ENCODE measurements around the gene WNT10A. TPM values are rescaled to one million over a fixed set of nuclear protein-coding genes. Genes with fewer than 3 reads are reported as not detected.
A peak's percentile ranks its signal among the peaks of the same experiment; 100 is the strongest.

Gene WNT10A
- total and polyA plus RNA-seq, 2 of the 8 experiments (the other 6 are each of a cell fraction or from before 2014, with no cell fraction given), result 0.05 TPM; not detected in 1

DNA sequence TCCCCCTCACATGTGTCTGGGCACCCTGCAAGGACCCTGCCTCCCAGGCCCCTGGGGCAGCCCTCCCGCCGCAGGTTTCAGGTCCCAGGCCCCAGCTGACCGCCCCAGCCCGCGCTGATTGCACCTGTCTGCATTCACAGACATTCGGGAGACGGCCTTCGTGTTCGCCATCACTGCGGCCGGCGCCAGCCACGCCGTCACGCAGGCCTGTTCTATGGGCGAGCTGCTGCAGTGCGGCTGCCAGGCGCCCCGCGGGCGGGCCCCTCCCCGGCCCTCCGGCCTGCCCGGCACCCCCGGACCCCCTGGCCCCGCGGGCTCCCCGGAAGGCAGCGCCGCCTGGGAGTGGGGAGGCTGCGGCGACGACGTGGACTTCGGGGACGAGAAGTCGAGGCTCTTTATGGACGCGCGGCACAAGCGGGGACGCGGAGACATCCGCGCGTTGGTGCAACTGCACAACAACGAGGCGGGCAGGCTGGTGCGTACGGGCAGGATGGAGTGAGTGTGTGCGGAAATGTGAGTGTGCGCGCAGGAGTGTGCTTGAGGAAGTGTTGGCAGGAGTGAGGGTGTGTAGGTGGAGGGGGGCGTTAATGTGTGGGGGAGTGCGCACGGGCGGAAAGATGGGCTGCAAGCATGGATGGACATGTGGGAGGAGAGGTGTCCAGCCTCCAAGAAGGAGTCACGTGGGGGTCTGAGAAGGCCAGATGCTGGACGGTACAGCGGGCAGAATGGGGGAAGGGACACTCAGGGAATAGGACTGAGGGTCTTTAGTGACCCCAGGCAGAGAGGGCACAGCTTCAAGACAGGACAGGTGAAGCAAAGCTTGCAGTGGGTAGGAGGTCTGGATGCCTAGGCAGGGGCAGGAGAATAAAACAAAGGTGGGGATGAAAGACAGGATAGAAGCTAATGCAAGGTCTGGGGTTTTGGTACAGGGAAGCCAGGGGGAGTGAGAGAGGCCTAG, 9.0 kb upstream of the WNT10A start:
- no peak for FAIRE-seq
- H3K27ac ChIP-seq (ENCODE audit: low read depth, low read length), result no peak overlapping the region
- H3K4me2 ChIP-seq (ENCODE audit: insufficient read depth in 1 of 2, low read depth in 2 of 2, low read length in 2 of 2), result peak overlapping the region; percentile 23 to 58; a peak in 3 of 4 replicates
- H3K9me3 ChIP-seq (ENCODE audit: insufficient read depth in 2 of 2, low read depth in 1 of 2, low read length in 1 of 2), result no peaks in the 10 kb centered on the region; a peak in 1 of 4 replicates
- no peak overlapping the region; the same call in 1 of the 2 replicates for H3K18ac ChIP-seq (ENCODE audit: extremely low read depth, low read length)
- no peak overlapping the region for H3K4ac ChIP-seq (replicated peaks; ENCODE audit: insufficient read length, low read depth, low read length)
- H3K79me2 ChIP-seq (ENCODE audit: control insufficient read depth in 1 of 2, insufficient read depth in 2 of 2, low read length in 2 of 2), result no peaks in the 10 kb centered on the region
- no peak for DNase-seq (ENCODE audit: low read depth in 1 of 2, low spot score in 2 of 2)
- peaks cover 6% of the 10 kb centered on the region; the same call in 1 of the 2 replicates for H3K23me2 ChIP-seq (ENCODE audit: low read depth, low read length)
- H3K4me3 ChIP-seq (ENCODE audit: extremely low read depth in 1 of 4, insufficient read depth in 2 of 4, low read depth in 3 of 4, low read length in 4 of 4), result peak overlapping the region in 1 of 4 experiments; percentile 43; a peak in 2 of 8 replicates
- H4K91ac ChIP-seq (replicated peaks; ENCODE audit: insufficient read length, low read length), result no peak overlapping the region
- peak overlapping the region; percentile 66; the same call in 1 of the 2 replicates for H2BK5ac ChIP-seq (ENCODE audit: low read depth, low read length)
- no peak overlapping the region for H4K5ac ChIP-seq (ENCODE audit: insufficient read length, low read depth, low read length)
- H2AFZ ChIP-seq (ENCODE audit: low read length), result no peak overlapping the region
- ChIA-PET POLR2A (ENCODE audit: partially characterized antibody) (interaction anchor here (0.9 to 1.3 kb wide), 3 partner anchors 11 to 109 kb away, joined by 3 to 4 read pairs (median 3); no protein-coding TSS in a partner anchor), CTCF (ENCODE audit: partially characterized antibody) (interaction anchor here (1.1 to 21.8 kb wide), 11 partner anchors 8 to 132 kb away, joined by 3 to 783 read pairs (median 11); partner anchors contain the start of genes CRYBA2, WNT10A and WNT6)
- 14% methylated on average over 40 of the region's 60 CpGs; no CpG with 5 or more reads in 1 of the 2 experiments for WGBS, 2 experiments (ENCODE audit: extremely low coverage in 1 of 2, insufficient coverage in 1 of 2, insufficient read length in 1 of 2, insufficient replicate concordance in 2 of 2, low coverage in 1 of 2, low lambda C conversion rate in 2 of 2, missing lambda C conversion rate in 1 of 2)
- no peak overlapping the region for H3K14ac ChIP-seq (ENCODE audit: insufficient read length)
- H2AK5ac ChIP-seq (ENCODE audit: low read depth, low read length), result 0 out of 2 replicates have a peak overlapping the region, but pooled peaks have one; percentile 89
- peak overlapping the region; percentile 53; the same call in 1 of the 2 replicates for H2BK15ac ChIP-seq (ENCODE audit: low read length)
- H3K36me3 ChIP-seq (ENCODE audit: control insufficient read depth in 2 of 4, insufficient read depth in 4 of 4, low read length in 3 of 4), result peaks cover 0 to 12% (median 0%) of the 10 kb centered on the region in 4 experiments; a peak in 1 of 8 replicates
- no peak overlapping the region for H3K23ac ChIP-seq (ENCODE audit: insufficient read length)
- peak overlapping the region; percentile 48; the same call in 1 of the 2 replicates for H2BK20ac ChIP-seq (ENCODE audit: low read length)
- H2BK120ac ChIP-seq (replicated peaks; ENCODE audit: low read depth, low read length), result no peak overlapping the region
- H3K56ac ChIP-seq (replicated peaks; ENCODE audit: insufficient read length, low read depth, low read length), result no peak overlapping the region
- peak overlapping the region; percentile 84 for H2BK12ac ChIP-seq (ENCODE audit: low read depth, low read length)
- no peak overlapping the region for H3K9ac ChIP-seq (replicated peaks in 1 of 4; ENCODE audit: extremely low read depth in 1 of 4, low read depth in 3 of 4, low read length in 3 of 4)
- H4K8ac ChIP-seq (ENCODE audit: extremely low read depth, insufficient read depth, low read length), result no peak overlapping the region
- peaks cover 90 to 100% (median 98%) of the 10 kb centered on the region in 4 experiments for H3K27me3 ChIP-seq (replicated peaks in 1 of 4; ENCODE audit: control insufficient read depth in 3 of 4, extremely low read depth in 1 of 4, insufficient read depth in 3 of 4, low read length in 3 of 4)
- H4K20me1 ChIP-seq (replicated peaks in 1 of 2; ENCODE audit: control insufficient read depth in 1 of 2, insufficient read depth in 2 of 2, low read length in 2 of 2), result peaks cover 20 to 30% of the 10 kb centered on the region in 2 experiments
- no peaks in the 10 kb centered on the region for H3K79me1 ChIP-seq (ENCODE audit: low read depth, low read length)
- H3K4me1 ChIP-seq (replicated peaks in 1 of 4; ENCODE audit: control insufficient read depth in 3 of 4, insufficient read depth in 4 of 4, low read length in 3 of 4), result peaks cover 0 to 24% (median 12%) of the 10 kb centered on the region in 4 experiments; a peak in 6 of 7 replicates
- TF ChIP-seq, protein P1, sequence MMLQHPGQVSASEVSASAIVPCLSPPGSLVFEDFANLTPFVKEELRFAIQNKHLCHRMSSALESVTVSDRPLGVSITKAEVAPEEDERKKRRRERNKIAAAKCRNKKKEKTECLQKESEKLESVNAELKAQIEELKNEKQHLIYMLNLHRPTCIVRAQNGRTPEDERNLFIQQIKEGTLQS (IDR thresholded peaks at IDR 0.05; ENCODE audit: insufficient read depth, low read depth, low read length), result no peak
- no peak for TF ChIP-seq YY1 (IDR thresholded peaks at IDR 0.05; ENCODE audit: low read depth, low read length)
- TF ChIP-seq RBBP5 (IDR thresholded peaks at IDR 0.05; ENCODE audit: borderline replicate concordance, low read depth, low read length), result no peak
- no peak for TF ChIP-seq HDAC2 (IDR thresholded peaks at IDR 0.05; ENCODE audit: borderline replicate concordance in 1 of 2, low read depth in 2 of 2, low read length in 2 of 2)
- TF ChIP-seq, protein P2, sequence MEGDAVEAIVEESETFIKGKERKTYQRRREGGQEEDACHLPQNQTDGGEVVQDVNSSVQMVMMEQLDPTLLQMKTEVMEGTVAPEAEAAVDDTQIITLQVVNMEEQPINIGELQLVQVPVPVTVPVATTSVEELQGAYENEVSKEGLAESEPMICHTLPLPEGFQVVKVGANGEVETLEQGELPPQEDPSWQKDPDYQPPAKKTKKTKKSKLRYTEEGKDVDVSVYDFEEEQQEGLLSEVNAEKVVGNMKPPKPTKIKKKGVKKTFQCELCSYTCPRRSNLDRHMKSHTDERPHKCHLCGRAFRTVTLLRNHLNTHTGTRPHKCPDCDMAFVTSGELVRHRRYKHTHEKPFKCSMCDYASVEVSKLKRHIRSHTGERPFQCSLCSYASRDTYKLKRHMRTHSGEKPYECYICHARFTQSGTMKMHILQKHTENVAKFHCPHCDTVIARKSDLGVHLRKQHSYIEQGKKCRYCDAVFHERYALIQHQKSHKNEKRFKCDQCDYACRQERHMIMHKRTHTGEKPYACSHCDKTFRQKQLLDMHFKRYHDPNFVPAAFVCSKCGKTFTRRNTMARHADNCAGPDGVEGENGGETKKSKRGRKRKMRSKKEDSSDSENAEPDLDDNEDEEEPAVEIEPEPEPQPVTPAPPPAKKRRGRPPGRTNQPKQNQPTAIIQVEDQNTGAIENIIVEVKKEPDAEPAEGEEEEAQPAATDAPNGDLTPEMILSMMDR (IDR thresholded peaks at IDR 0.05; ENCODE audit: control extremely low read depth in 1 of 3, insufficient read depth in 1 of 3, low read depth in 1 of 3, low read length in 3 of 3), result no peak
- TF ChIP-seq GABPA (IDR thresholded peaks at IDR 0.05; ENCODE audit: borderline replicate concordance, insufficient read depth, low read length), result no peak

Measured in H1 (cell line).